Fibroblast of skin of right quadriceps (primary cell): Measurements from ENCODE around the gene ATP10A.
A peak's percentile ranks its signal among the peaks of the same experiment; 100 is the strongest.

Experiments used
- DNase-seq: peaks from one replicate; pipeline ENCODE4 v3.0.0-alpha.2; 2013

The ATP10A gene

GRCh38 chr15:25693321-25694238 lies 169.5 kb downstream of the ATP10A start:
- DNase-seq = no peak

- DNase-seq = peak; percentile 47
Observed at GRCh38 chr15:25691544-25692430, 171.3 kb downstream of the ATP10A start.

GRCh38 chr15:25690673-25691543 lies 172.2 kb downstream of the ATP10A start:
- peak; percentile 82 for DNase-seq

GRCh38 chr15:25689592-25689991 lies 173.5 kb downstream of the ATP10A start:
- DNase-seq = no peak

- DNase-seq = no peak
Observed at GRCh38 chr15:25688166-25688565, 175.0 kb downstream of the ATP10A start.

- no peak for DNase-seq
Observed at GRCh38 chr15:25687689-25688088, 175.4 kb downstream of the ATP10A start.

- DNase-seq = no peak
Observed at GRCh38 chr15:25687276-25687675, 175.9 kb downstream of the ATP10A start.

- DNase-seq = no peak
Observed at GRCh38 chr15:25686780-25687179, 176.3 kb downstream of the ATP10A start.

GRCh38 chr15:25684521-25685431 lies 178.4 kb downstream of the ATP10A start:
- peak; percentile 91 for DNase-seq

GRCh38 chr15:25683911-25684310 lies 179.2 kb downstream of the ATP10A start:
- no peak for DNase-seq

- DNase-seq = no peak
Observed at GRCh38 chr15:25683415-25683814, 179.7 kb downstream of the ATP10A start.

- DNase-seq = no peak
Observed at GRCh38 chr15:25682340-25682739, 180.8 kb downstream of the ATP10A start.

- DNase-seq = no peak
Observed at GRCh38 chr15:25680686-25681025, 182.5 kb downstream of the ATP10A start.

- no peak for DNase-seq
Observed at GRCh38 chr15:25679964-25680685, 183.0 kb downstream of the ATP10A start.

GRCh38 chr15:25679492-25679891 lies 183.6 kb downstream of the ATP10A start:
- no peak for DNase-seq

GRCh38 chr15:25678500-25678855 lies 184.6 kb downstream of the ATP10A start:
- DNase-seq = no peak

GRCh38 chr15:25677719-25678499 lies 185.2 kb downstream of the ATP10A start:
- no peak for DNase-seq

- no peak for DNase-seq
Observed at GRCh38 chr15:25676070-25676469, 187.1 kb downstream of the ATP10A start.

GRCh38 chr15:25675396-25675795 lies 187.7 kb downstream of the ATP10A start:
- no peak for DNase-seq

GRCh38 chr15:25674913-25675312 lies 188.2 kb downstream of the ATP10A start:
- no peak for DNase-seq
